Muscle of leg (tissue), 11 donors: ENCODE measurements around the gene IPO13. TPM values are rescaled to one million over a fixed set of nuclear protein-coding genes. Genes with fewer than 3 reads are reported as not detected.

Source experiments
- DNase-seq: peaks from one replicate; pipeline ENCODE4 v3.0.0; 2013
- H3K27ac ChIP-seq: one replicate; pipeline ENCODE4 v1.5.1; 2013; ENCODE audit warnings: mild to moderate bottlenecking, low read length, control low read depth
- H3K27me3 ChIP-seq: one replicate; pipeline ENCODE4 v1.6.1; 2013; ENCODE audit warnings: low read length; ENCODE audit not compliant: control insufficient read depth, insufficient read depth
- H3K36me3 ChIP-seq: one replicate; pipeline ENCODE4 v1.6.1; 2013; ENCODE audit warnings: low read length; ENCODE audit not compliant: control insufficient read depth, insufficient read depth
- H3K4me1 ChIP-seq: one replicate; pipeline ENCODE4 v1.6.1; 2013; ENCODE audit warnings: low read length; ENCODE audit not compliant: control insufficient read depth, insufficient read depth
- H3K4me3 ChIP-seq: one replicate; pipeline ENCODE4 v1.5.1; 2013; ENCODE audit warnings: low read length, control low read depth
- H3K9me3 ChIP-seq: replicated peaks from 2 replicates; pipeline ENCODE4 v1.6.1; 2013; ENCODE audit warnings: low read depth, low read length; ENCODE audit not compliant: control insufficient read depth
- WGBS: methylation state at CpG from one replicate; pipeline ENCODE4 v1.1.5; 2013; ENCODE audit warnings: missing lambda C conversion rate; ENCODE audit not compliant: insufficient coverage; 5-methylcytosine and 5-hydroxymethylcytosine counted together
- polyA plus RNA-seq, 8 donors: library from polyadenylated mRNA; unstranded; fragments of 120-200 nt; gene quantifications; one replicate each; pipeline versions ENCODE4 v1.2.1 to v1.2.3, GENCODE V29; 2013; ENCODE audit warnings: inconsistent platforms in 1 of 8, low replicate concordance in 1 of 8; ENCODE audit not compliant: insufficient read length in 8 of 8, insufficient read depth in 1 of 8
- total RNA-seq: library from RNA; stranded (reverse); fragments of 120-200 nt; gene quantifications from one replicate; pipeline ENCODE4 v1.2.4, GENCODE V29; 2013

IPO13 gene
- total and polyA plus RNA-seq, 9 donors = 15.6 to 28.7 (median 24.1) TPM

DNA sequence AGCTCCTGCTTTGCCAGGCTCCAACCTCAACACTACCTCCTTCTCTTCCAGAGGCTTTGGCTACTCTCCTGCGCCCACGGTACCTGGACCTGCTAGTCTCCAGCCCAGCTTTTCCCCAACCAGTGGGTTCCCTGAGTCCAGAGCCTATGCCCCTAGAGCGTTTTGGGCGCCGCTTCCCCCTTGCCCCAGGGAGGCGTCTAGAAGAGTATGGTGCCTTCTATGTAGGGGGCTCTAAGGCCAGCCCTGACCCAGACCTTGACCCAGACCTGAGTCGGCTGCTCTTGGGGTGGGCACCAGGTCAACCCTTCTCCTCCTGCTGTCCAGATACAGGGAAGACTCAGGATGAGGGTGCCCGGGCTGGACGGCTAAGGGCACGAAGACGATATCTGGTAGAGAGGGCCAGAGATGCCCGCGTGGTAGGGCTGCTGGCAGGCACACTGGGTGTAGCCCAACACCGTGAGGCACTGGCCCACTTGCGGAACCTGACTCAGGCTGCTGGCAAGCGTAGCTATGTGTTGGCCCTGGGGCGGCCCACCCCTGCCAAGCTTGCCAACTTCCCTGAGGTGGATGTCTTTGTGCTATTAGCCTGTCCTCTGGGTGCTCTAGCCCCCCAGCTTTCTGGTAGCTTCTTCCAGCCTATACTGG lies 24.7 kb downstream of the IPO13 start:
- Histone ChIP-seq H3K27ac (no peak overlapping the region), H3K27me3 (no peaks in the 10 kb centered on the region), H3K9me3 (peaks cover 3% of the 10 kb centered on the region), H3K4me3 (no peak overlapping the region), H3K36me3 (peaks cover 44% of the 10 kb centered on the region), H3K4me1 (peaks cover 29% of the 10 kb centered on the region)
- DNase-seq = no peak
- 97% methylated on average over 11 of the region's 17 CpGs for WGBS

- Histone ChIP-seq H3K9me3 (no peaks in the 10 kb centered on the region), H3K27ac (peak overlapping the region; percentile 86), H3K4me3 (peak overlapping the region; percentile 93), H3K27me3 (no peaks in the 10 kb centered on the region), H3K36me3 (peaks cover 48% of the 10 kb centered on the region), H3K4me1 (peaks cover 36% of the 10 kb centered on the region)
- 39% methylated on average over 9 of the region's 9 CpGs for WGBS
- no peak for DNase-seq
Measured at GRCh38 chr1:43973981-43974442, 27.3 kb downstream of the IPO13 start.

- Histone ChIP-seq H3K27ac (peak within 1 kb of the TSS; percentile 86), H3K4me3 (peak within 1 kb of the TSS; percentile 93), H3K27me3 (no peaks in the 10 kb centered on the region), H3K36me3 (peaks cover 48% of the 10 kb centered on the region), H3K4me1 (peaks cover 33% of the 10 kb centered on the region), H3K9me3 (no peaks in the 10 kb centered on the region)
- peak; percentile 97 for DNase-seq
- under 1% methylated on average over 92 of the region's 93 CpGs for WGBS
Measured at GRCh38 chr1:43974443-43975248, 27.9 kb downstream of the IPO13 start, which contains the start of gene ATP6V0B. TSS of gene ATP6V0B (plus strand) at chr1:43974960. CDS start at chr1:43975041, 81 bp downstream.

DNA sequence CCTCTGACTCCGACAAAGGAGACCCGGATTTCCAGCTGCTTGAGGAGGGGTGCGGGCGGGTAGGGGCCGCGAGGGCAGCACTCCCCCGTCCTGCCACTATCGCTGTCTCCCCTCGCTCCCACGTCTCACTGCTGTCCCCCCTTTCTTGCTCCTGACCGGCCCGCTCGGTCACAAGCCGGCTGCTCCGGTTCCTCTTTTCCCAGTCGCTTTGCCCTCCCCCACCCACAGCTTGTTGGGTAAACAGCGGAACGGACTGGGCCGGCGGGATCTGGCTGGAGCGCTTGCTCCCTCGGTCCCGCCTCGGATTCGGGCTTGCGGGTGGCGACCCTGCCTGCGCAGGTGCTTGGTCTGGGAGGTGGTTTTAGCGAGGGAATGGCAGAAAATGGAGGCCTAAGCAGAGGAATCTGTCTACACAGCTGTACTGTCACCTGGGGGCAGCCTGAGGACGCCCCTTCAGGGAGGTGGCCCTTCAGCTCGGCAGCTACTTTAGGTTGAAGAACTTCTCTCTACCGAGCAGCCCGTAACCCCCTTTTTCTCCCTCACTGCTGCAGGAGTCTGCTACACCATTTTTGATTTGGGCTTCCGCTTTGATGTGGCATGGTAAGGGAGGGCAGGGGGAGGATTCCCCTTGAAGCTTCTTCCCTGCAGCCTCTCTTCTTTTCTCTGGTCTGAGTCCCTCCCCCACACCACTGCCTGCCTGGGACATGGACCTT lies 28.7 kb downstream of the IPO13 start:
- H3K4me1 ChIP-seq = peaks cover 39% of the 10 kb centered on the region
- 0% methylated on average over 11 of the region's 34 CpGs for WGBS
- peak; percentile 67 for DNase-seq

GRCh38 chr1:43976045-43976444 lies 29.3 kb downstream of the IPO13 start:
- H3K27ac ChIP-seq = no peak overlapping the region

More for the DNA sequence above, 28.7 kb downstream of the IPO13 start:
- Histone ChIP-seq H3K27ac (peak overlapping the region; percentile 85), H3K36me3 (peaks cover 48% of the 10 kb centered on the region), H3K4me3 (peak overlapping the region; percentile 93), H3K9me3 (no peaks in the 10 kb centered on the region), H3K27me3 (no peaks in the 10 kb centered on the region)

DNA sequence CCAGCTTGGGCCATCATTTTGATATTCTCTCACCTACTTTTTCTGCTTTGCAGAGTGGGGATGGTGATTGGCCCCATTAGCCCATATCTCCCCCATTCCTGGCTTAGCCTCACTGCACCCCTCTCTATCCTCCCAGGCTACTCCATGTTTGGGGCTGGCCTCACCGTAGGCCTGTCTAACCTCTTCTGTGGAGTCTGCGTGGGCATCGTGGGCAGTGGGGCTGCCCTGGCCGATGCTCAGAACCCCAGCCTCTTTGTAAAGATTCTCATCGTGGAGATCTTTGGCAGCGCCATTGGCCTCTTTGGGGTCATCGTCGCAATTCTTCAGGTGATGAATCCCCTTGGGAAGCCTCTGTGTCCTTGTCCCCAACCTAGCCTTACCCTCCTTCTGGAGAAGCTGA lies 30.1 kb downstream of the IPO13 start:
- no peak overlapping the region for H3K27ac ChIP-seq
- H3K27me3 ChIP-seq = no peaks in the 10 kb centered on the region
- no peaks in the 10 kb centered on the region for H3K9me3 ChIP-seq
- WGBS = 89% methylated on average over 8 of the region's 8 CpGs
- no peak for DNase-seq
- H3K36me3 ChIP-seq = peaks cover 44% of the 10 kb centered on the region
- H3K4me1 ChIP-seq = peaks cover 38% of the 10 kb centered on the region
- no peak overlapping the region for H3K4me3 ChIP-seq

More at GRCh38 chr1:43976045-43976444, 29.3 kb downstream of the IPO13 start:
- WGBS = 100% methylated on average over 1 of the region's 4 CpGs
- peaks cover 39% of the 10 kb centered on the region for H3K4me1 ChIP-seq
- H3K36me3 ChIP-seq = peaks cover 46% of the 10 kb centered on the region
- no peak for DNase-seq
- H3K27me3 ChIP-seq = no peaks in the 10 kb centered on the region
- H3K9me3 ChIP-seq = no peaks in the 10 kb centered on the region
- H3K4me3 ChIP-seq = peak overlapping the region; percentile 93

DNA sequence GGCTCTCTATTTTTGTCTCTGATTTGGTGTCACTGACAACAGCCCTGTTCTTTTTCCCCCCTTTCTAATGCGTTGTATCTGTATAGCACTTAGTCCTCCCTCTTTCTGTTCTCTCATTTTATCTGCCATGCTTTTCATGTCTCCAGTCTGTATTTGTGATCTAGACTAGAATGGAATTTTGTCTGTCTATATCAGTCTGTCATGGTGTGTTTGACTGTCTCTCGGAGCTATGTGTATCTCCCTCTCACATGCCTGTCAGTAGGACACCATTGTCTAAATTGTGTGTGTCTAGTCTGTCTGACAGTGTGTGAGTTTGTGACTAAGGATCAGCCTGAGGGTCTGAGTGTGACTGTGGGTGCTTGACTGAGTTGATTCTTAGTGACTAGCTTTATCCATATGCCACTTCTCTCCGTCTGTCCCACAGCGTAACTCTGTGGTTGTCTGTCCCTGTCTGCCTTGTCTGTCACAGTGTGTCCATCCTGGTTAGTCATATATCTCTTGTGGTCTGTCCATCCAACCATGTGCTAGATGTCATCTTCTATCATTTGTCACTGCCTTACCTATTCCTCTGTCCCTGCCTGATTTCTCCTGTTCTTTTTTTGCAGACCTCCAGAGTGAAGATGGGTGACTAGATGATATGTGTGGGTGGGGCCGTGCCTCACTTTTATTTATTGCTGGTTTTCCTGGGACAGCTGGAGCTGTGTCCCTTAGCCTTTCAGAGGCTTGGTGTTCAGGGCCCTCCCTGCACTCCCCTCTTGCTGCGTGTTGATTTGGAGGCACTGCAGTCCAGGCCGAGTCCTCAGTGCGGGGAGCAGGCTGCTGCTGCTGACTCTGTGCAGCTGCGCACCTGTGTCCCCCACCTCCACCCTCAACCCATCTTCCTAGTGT lies 30.9 kb downstream of the IPO13 start:
- DNase-seq = no peak
- WGBS = 83% methylated on average over 2 of the region's 9 CpGs
- H3K36me3 ChIP-seq = peaks cover 38% of the 10 kb centered on the region
- H3K4me1 ChIP-seq = peaks cover 38% of the 10 kb centered on the region
- no peaks in the 10 kb centered on the region for H3K9me3 ChIP-seq
- no peaks in the 10 kb centered on the region for H3K27me3 ChIP-seq
- no peak overlapping the region for H3K4me3 ChIP-seq
- no peak overlapping the region for H3K27ac ChIP-seq

DNA sequence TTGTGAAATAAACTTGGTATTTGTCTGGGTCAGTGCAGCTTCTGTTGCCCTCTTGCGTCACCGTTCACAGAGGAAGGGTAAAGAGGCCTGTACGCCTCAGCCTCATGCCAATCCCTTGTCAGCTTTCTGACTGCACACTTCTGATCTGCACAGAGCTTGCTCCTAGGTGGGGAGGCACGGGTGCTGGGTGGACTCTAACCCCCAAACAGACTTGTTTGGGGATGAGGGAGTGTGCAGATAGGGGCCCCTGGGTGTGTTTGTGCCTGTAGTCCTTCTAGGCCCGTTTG lies 31.5 kb downstream of the IPO13 start:
- H3K4me3 ChIP-seq = no peak overlapping the region
- no peak for DNase-seq
- H3K9me3 ChIP-seq = no peaks in the 10 kb centered on the region
- peaks cover 32% of the 10 kb centered on the region for H3K36me3 ChIP-seq
- H3K4me1 ChIP-seq = peaks cover 38% of the 10 kb centered on the region
- H3K27ac ChIP-seq = no peak overlapping the region
- WGBS = 80% methylated on average over 1 of the region's 5 CpGs
- no peaks in the 10 kb centered on the region for H3K27me3 ChIP-seq

DNA sequence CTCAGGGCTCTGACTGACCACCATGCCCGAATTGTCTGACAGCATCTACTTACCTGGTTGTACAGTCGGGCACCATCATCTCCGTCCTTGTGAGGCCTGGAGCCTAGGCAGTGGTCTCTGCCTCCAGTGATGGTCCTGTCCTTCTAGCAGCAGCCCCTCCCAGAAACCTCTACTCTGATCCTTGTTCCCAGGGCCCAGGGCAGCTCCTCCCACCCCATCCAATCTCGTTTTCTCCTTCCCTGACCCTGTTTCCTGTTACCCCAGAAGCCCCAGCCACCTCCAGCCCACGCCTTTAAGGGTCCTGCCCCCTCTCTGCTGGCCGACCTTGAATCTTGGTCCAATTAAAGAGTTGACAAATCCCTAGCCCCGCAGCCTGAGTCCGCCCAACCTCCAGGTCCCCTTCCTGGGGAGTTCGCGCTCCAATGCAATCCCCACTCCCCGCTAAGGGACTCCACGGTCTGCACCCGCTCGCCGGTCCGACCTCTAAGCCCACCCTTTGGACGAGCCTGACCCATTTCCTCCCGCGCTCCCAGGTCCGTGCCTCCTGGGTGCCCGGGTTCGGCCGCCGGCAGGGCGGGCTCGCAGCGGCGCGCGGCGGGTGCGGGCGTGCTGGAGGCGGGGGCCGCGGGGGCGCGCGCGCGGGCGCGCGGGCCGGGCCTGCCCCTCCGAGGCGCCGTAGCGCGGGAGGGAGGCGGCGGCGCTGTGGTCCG lies 32.0 kb downstream of the IPO13 start, which contains the start of gene B4GALT2:
Gene B4GALT2, plus strand, starts transcription at position 660 of the 710 bp plus-strand sequence. CDS start 1,951 bp downstream, outside the sequence.
- Histone ChIP-seq H3K4me1 (peaks cover 38% of the 10 kb centered on the region), H3K4me3 (peak within 1 kb of the TSS; percentile 70), H3K36me3 (peaks cover 29% of the 10 kb centered on the region), H3K9me3 (no peaks in the 10 kb centered on the region), H3K27me3 (no peaks in the 10 kb centered on the region), H3K27ac (peak within 1 kb of the TSS; percentile 59)
- WGBS = 3% methylated on average over 54 of the region's 54 CpGs
- DNase-seq = peak; percentile 66
